Neural crest cell (in vitro differentiated cells): Measurements from ENCODE around the gene NSMF. TPM values are rescaled to one million over a fixed set of nuclear protein-coding genes. Genes with fewer than 3 reads are reported as not detected.
A peak's percentile ranks its signal among the peaks of the same experiment; 100 is the strongest.

ENCODE experiments used
- DNase-seq: peaks from one replicate; pipeline ENCODE4 v3.0.0; 2021; ENCODE audit warnings: low read depth, mixed read lengths, low spot score
- H3K27ac Mint-ChIP-seq: one replicate; pipeline ENCODE4 v1.8.0; 2021; ENCODE audit warnings: mild to moderate bottlenecking, mixed read lengths; ENCODE audit not compliant: unreplicated experiment
- H3K27me3 Mint-ChIP-seq: 2 replicates; pipeline ENCODE4 v1.8.0; 2021; ENCODE audit warnings: low read depth, mild to moderate bottlenecking, mixed read lengths
- H3K36me3 Mint-ChIP-seq: 2 replicates; pipeline ENCODE4 v1.8.0; 2021; ENCODE audit warnings: low read depth, mild to moderate bottlenecking, mixed read lengths
- H3K4me1 Mint-ChIP-seq: 2 replicates; pipeline ENCODE4 v1.8.0; 2021; ENCODE audit warnings: mixed read lengths
- H3K4me3 Mint-ChIP-seq: one replicate; pipeline ENCODE4 v1.8.0; 2021; ENCODE audit warnings: mild to moderate bottlenecking, mixed read lengths
- H3K9me3 Mint-ChIP-seq: 2 replicates; pipeline ENCODE4 v1.8.0; 2021; ENCODE audit warnings: mixed read lengths
- total RNA-seq: library from RNA; stranded (reverse); gene quantifications from 2 replicates; pipeline ENCODE4 v1.2.1, GENCODE V29; 2021
- TF ChIP-seq, protein P1 (sequence below): fragments of 200-600 bp; sonication (generic); conservative IDR thresholded peaks from 2 replicates; pipeline ENCODE4 v1.5.0; 2021; ENCODE audit warnings: antibody characterized with exemption, mild to moderate bottlenecking

The NSMF gene
- total RNA-seq, 1 donor from 2014 or later, result 64.4 TPM

DNA sequence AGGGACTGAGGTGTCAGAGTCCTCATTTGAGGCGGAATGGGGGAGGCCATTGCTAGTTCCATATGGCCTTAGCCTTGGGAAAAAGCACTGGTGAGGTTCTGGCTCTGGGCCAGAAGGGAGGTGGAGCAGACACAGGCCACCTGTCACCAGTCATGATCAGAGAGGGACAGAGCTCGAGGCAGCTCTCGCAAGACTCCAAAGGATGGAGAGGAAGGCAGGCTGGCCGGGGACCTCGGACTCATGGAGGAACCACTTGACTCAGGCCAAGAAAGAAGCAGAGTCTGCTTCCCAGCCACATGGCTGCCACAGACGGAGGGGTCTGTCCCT, 29.2 kb upstream of the NSMF start:
- Mint-ChIP-seq H3K27me3 (no peaks in the 10 kb centered on the region), H3K4me3 (no peak overlapping the region), H3K27ac (no peak overlapping the region), H3K9me3 (no peaks in the 10 kb centered on the region), H3K4me1 (no peaks in the 10 kb centered on the region), H3K36me3 (no peaks in the 10 kb centered on the region)
- no peak for DNase-seq
- TF ChIP-seq, protein P1, sequence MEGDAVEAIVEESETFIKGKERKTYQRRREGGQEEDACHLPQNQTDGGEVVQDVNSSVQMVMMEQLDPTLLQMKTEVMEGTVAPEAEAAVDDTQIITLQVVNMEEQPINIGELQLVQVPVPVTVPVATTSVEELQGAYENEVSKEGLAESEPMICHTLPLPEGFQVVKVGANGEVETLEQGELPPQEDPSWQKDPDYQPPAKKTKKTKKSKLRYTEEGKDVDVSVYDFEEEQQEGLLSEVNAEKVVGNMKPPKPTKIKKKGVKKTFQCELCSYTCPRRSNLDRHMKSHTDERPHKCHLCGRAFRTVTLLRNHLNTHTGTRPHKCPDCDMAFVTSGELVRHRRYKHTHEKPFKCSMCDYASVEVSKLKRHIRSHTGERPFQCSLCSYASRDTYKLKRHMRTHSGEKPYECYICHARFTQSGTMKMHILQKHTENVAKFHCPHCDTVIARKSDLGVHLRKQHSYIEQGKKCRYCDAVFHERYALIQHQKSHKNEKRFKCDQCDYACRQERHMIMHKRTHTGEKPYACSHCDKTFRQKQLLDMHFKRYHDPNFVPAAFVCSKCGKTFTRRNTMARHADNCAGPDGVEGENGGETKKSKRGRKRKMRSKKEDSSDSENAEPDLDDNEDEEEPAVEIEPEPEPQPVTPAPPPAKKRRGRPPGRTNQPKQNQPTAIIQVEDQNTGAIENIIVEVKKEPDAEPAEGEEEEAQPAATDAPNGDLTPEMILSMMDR, result no peak

DNA sequence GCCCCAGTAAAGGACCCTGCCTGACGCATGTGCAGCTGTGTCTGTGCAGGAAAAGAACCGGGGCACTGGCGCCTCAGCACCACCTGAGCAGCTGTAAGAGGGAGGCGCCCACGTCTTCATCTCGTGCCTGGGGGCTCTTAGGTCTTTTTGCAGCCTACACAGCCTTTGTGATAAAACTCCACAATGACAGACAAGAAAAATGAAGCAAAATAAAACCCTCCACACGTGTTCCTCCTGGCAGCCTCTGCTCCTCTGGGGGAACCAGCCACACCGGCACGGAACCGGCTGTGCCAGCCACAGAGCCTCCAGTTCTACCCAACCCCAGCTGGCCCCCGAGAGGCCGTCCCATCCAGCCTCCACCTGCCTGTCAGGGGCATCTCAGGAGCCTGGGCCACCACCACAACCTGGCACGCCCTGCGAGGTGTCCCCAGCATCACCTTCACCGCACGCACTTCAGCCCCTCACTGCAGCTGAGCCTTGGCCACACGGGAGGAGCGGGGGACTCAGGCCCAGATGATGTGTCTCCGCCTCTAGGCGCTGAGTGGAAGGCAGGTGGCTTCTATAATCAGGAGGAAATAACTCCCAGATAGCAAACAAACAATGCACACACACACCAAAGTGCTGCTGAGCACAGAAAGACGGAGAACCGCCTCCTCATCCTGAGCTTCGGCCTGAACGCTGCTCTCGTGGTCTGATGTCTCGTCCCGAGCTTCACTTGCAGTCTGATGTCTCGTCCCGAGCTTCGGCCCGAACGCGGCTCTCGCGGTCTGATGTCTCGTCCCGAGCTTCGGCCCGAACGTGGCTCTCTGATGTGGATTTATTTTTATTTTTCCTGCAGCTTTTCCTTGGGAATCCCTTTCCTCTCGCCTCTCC, 28.6 kb upstream of the NSMF start:
- no peak overlapping the region for H3K4me3 Mint-ChIP-seq
- H3K9me3 Mint-ChIP-seq, result no peaks in the 10 kb centered on the region
- no peaks in the 10 kb centered on the region for H3K27me3 Mint-ChIP-seq
- peak overlapping the region; percentile 71 for H3K27ac Mint-ChIP-seq
- TF ChIP-seq, protein P1, result no peak
- no peak for DNase-seq
- no peaks in the 10 kb centered on the region for H3K4me1 Mint-ChIP-seq
- H3K36me3 Mint-ChIP-seq, result no peaks in the 10 kb centered on the region

DNA sequence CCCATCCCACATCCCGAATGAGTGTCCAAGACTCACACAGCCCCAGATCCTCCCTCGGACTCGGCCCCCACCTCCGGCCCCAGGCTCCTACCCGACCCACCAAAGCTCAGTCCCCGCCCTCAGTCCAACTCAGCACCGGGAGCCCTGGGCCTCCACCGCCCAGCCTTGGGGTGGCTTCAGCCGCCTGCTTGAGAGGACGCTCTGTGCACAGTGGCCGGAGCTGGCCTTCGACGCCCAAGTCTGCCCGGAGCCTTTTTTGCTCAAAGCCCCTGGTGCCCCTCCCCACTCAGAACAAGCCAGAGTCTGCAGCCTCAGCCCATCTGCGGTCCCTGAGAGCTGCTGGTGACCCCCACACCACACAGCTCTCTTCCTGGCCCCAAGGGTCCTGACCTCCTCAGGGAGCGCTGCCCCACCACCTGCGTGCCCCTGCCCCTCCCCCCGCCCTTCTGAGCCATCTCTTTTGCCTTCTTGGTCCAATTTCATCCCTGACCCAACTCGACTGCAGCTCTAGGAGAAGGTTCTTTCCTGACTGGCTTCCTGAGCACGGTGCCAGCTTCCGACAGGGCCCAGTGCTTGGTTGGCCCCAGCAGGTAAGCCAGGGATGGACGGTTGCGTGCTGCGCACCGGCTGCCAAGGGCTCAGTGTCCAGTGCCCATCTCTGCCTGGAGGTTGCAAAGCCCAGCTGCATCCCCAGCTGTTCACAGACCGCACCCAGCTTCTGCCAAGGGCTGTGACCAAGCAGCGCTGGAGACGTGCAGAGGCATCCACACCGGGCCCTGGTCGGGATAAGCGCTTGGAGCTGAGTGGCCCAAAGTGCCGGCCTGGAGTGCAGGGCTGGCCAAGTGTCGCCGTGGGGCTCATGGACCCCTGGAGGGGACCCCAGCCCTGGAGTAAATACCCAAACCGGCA, 27.7 kb upstream of the NSMF start:
- DNase-seq, result no peak
- Mint-ChIP-seq H3K27me3 (no peaks in the 10 kb centered on the region), H3K27ac (no peak overlapping the region), H3K4me3 (no peak overlapping the region), H3K36me3 (no peaks in the 10 kb centered on the region), H3K9me3 (no peaks in the 10 kb centered on the region), H3K4me1 (peaks cover 5% of the 10 kb centered on the region)
- TF ChIP-seq, protein P1, result no peak

- TF ChIP-seq, protein P1, result no peak
- no peak for DNase-seq
- H3K9me3 Mint-ChIP-seq, result no peaks in the 10 kb centered on the region
- H3K27ac Mint-ChIP-seq, result no peak overlapping the region
- no peaks in the 10 kb centered on the region for H3K27me3 Mint-ChIP-seq
- H3K4me1 Mint-ChIP-seq, result peaks cover 5% of the 10 kb centered on the region
- H3K4me3 Mint-ChIP-seq, result no peak overlapping the region
- H3K36me3 Mint-ChIP-seq, result no peaks in the 10 kb centered on the region
Measured at GRCh38 chr9:137486141-137486490, 27.0 kb upstream of the NSMF start.

- no peaks in the 10 kb centered on the region for H3K9me3 Mint-ChIP-seq
- no peaks in the 10 kb centered on the region for H3K36me3 Mint-ChIP-seq
- TF ChIP-seq, protein P1, result no peak
- no peak overlapping the region for H3K27ac Mint-ChIP-seq
- no peak for DNase-seq
- no peak overlapping the region for H3K4me3 Mint-ChIP-seq
- peaks cover 5% of the 10 kb centered on the region for H3K4me1 Mint-ChIP-seq
- no peaks in the 10 kb centered on the region for H3K27me3 Mint-ChIP-seq
Measured at GRCh38 chr9:137485343-137486140, 26.4 kb upstream of the NSMF start.
